HG03558 (cell line): ENCODE data around the gene RBM47.
"Not testable (repeated sequence)": the region's sequence is repeated elsewhere in the genome, so short reads cannot be mapped to it uniquely, and the experiment has no call there.

Experiments used
- ATAC-seq: cut with Tn5 transposase; IDR thresholded peaks from one replicate; pipeline ENCODE4 v1.9.1; 2021; ENCODE audit warnings: moderate number of reproducible peaks; ENCODE audit not compliant: unreplicated experiment; ENCODE audit errors: extremely low read depth

Gene RBM47

DNA sequence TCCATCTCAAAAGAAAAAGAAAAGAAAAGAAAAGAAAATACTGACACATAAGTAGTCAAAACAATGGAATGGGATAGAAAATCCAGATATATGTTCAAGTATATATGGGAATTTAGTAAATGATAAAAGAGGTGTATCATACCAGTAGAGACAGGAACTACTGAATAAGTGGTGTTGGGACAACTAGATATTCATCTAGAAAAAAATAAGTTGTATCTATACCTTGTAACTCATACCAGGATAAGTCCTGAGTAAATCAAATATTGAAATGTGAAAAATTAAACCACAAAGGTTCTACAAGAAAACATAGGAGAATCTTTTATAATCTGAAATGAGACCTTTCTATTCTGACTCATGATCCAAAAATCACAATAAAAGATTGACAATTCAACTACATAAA, 58.5 kb downstream of the RBM47 start:
- no peak for ATAC-seq

- ATAC-seq = no peak
Observed at GRCh38 chr4:40570348-40571077, 59.2 kb downstream of the RBM47 start.

- ATAC-seq = no peak
Observed at GRCh38 chr4:40564815-40565483, 64.7 kb downstream of the RBM47 start.

GRCh38 chr4:40564004-40564403, 65.7 kb downstream of the RBM47 start:
- no peak for ATAC-seq

GRCh38 chr4:40563401-40563800, 66.3 kb downstream of the RBM47 start:
- ATAC-seq = no peak

DNA sequence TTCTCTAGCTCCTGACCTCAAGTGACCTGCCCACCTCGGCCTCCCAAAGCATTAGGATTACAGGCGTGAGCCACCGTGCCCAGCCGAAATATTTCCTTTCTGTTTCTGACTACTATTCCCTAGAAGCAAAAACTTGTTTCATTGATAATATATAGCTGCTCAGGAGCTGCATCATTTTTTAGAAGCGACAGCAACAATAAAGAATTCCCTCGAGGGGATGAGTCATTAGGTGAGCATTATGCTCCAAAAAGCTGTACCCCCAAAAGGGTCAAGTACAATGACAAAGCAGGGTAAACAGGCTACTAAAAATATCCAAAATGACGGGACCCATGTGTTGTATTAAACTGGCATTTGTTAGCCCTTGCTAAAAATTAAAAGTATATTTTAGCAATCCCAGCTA, 67.0 kb downstream of the RBM47 start:
- no peak for ATAC-seq

- no peak for ATAC-seq
Observed at GRCh38 chr4:40562208-40562607, 67.5 kb downstream of the RBM47 start.

- not testable (repeated sequence) for ATAC-seq
Observed at GRCh38 chr4:40561543-40562177, 68.0 kb downstream of the RBM47 start.

DNA sequence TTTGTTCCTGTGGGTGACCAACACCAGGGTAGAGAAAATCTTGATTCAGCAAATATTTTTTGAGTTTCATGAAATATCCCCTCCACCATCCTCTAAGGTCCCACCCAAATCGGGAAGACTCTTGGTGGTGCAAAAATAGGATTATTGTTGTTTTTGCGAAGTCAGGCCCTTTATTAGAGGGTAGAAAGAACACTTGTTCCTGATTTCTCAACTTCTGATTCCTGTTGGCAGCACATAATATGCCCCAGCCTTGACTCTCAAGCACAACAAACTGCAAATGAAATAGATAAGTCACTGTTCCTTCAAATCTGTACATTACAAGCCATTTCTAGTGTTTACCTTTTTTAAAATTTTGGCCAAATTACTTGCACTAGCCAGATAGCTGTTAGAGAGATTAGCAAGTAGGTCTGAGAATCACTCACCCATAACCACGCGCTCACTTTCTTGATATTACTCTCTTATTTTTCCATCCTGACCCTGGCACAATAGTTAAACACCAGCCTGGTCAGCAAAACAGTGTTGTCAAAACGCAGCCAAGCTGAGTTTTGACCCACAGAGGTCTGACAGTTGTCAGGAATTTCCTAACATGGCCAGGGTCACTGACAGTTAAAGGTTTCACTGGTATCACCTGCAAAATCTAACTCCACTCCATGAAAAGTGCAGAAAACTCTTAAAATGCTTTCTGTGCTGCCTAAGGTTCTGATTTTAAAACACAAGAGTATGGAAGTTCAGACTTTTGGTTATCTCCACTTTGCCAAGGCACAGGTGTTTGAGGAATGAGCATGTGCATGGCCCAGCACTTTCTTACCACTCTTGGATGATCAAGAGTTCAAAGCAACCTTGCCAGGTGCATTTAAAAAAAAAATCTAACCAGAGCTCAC, 69.8 kb downstream of the RBM47 start:
- no peak for ATAC-seq

DNA sequence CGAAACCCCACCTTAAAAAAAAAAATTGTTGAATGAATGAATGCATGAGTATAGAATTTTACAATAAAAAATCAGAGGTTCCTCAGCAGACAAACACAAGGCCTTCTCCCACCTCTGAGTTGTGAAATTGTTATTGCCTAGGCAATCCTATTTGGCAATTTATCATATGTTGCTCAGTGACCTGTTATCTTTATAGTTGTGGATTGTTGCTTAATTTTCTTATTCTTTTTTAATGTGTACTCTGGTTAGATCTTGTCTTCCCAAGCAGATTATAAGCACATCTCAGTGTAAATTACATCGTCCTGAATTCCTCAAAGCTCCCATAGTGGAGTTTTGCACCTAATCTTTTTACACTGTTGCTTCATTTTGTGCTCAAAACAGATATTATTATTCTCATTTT, 71.9 kb downstream of the RBM47 start:
- no peak for ATAC-seq

GRCh38 chr4:40555176-40555900, 74.3 kb downstream of the RBM47 start:
- no peak for ATAC-seq

DNA sequence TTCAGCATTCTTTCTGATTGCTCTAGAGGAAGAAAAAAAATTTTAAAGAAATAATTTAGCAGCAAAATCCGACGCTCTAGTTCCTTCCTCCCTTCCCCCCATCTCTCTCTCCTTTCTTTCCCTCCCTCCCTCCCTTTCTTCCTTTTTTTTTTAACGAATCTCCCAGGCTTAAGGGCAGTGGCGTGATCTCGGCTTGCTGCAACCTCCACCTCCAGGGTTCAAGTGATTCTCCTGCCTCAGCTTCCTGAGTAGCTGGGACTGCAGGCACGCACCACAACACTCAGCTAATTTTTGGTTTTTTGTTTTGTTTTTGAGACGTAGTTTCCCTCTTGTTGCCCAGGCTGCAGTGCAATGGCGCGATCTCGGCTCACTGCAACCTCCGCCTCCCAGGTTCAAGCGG, 75.0 kb downstream of the RBM47 start:
- ATAC-seq = not testable (repeated sequence)

DNA sequence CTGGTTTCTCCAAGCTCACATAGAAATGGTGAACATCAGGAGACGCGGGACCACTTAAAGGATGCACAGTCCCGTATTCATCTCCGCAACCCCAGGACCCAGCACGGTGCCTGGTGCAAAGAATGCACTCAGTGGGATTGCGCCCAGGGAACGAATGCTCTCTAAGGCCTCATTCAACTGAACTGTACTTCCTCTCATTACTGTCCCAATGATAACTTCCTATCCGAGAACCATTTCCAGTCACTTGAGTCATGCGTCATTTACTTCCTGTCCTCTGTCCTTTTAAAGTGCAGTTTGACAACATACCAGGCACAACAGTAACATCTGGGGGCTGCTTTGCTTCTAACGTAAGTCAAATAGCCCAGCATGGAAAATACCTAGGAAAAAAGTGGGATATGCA, 75.7 kb downstream of the RBM47 start:
- ATAC-seq = no peak

DNA sequence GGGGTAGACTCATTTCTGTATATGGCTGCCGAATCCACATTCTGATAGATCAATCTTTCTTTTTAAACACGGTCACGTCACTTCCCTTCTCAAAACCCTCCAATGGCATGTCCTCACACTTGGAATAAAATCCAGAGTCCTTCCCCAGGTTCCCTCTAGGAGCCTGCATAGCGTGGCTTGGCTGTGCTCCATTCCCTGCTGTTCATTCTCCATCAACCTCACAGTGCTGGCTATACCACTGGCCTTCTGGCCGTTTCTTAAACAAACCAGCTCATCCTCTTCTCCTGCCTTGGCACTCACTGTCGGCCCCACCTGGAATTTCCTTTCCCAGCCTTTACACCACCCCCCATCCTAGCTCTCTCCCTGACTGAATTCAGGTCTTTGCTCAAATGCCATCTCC, 77.1 kb downstream of the RBM47 start:
- ATAC-seq = no peak

DNA sequence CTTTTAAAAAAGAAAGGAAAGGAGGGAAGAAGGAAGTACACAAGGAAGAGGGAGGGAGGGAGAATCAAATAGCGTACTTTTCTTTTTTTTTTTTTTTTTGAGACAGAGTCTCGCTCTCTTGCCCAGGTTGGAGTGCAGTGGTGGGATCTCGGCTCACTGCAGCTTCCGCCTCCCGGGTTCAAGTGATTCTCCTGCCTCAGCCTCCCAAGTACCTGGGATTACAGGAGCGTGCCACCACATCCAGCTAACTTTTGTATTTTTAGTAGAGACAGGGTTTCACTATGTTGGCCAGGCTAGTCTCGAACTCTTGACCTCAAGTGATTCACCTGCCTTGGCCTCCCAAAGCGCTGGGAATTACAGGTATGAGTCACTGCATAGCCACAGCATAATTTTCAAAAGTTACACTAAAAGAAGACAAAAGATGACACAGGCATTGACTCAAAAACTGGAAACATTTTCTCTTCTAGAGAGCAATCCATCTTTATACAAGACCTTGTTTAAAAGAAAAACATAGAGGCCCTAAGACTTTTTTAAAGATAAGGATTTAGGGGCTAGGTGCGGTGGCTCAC, 78.0 kb downstream of the RBM47 start:
- not testable (repeated sequence) for ATAC-seq

DNA sequence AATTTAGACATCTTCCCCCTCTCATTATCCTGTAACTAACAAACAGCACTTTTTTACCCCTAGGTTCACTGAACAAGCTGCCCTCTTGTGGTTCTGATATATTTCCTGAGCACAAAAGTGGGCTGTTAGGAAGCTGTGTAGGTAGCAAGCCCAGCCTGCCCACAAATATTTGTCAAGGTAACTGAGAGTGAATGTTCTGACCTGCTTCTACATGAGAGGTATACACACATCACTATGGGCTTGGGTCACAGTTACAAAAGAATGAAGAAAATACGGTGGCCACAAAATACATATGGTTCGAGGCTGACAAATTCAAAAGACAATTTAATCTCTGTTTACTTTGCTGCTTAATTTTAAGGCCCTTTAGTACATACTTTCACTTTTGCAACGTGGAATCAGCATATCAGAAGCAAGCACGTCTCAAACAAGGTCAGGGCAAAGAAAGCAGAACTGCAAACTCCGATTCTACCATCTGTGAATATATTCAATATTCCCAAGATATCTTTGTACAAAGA, 78.7 kb downstream of the RBM47 start:
- no peak for ATAC-seq

DNA sequence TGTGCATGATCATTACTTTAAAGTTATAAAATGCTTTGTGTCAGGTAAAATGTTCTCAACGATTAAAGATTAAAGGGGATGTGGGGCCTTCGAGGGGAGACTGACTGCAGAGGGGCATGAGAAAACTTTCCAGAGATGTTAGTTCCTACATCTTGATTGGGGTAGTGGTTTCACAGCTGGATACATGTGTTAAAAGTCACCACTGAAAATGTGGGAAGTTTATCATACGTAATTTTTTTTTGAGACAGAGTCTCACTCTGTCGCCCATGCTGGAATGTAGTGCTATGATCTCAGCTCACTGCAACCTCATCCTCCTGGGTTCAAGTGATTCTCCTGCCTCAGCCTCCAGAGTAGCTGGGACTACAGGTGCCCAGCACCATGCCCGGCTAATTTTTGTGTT, 79.5 kb downstream of the RBM47 start:
- no peak for ATAC-seq

DNA sequence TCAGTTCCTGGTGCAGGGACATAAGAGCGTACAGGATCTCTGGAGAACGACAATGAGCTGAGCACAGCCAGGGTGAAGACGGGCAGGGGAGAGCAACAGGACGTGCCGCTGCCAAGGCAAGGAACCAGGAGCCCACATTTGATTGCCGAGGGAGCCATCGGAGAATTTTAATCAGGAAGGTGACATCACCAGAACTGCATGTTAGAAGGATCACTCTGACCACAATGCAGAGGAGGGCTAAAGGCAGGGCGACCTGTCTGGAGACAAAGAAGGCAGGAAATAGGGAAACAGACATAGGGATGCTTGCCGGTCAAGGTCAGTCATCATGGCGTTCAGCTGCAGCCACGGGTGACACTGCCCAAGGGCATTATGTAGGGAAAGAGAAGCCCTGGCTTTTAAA, 81.4 kb downstream of the RBM47 start:
- ATAC-seq = no peak

GRCh38 chr4:40547789-40548132, 81.9 kb downstream of the RBM47 start:
- no peak for ATAC-seq
